SK-N-MC (cell line): ENCODE data around the gene MYO16.
A peak's percentile ranks its signal among the peaks of the same experiment; 100 is the strongest.

Experiments
- DNase-seq: peaks from one replicate; pipeline ENCODE4 v3.0.0-alpha.2; 2011; ENCODE audit warnings: low read depth, low spot score
- H3K27ac ChIP-seq: fragments of 200-600 bp; sonication (generic); 2 replicates; pipeline ENCODE4 v1.5.1; 2016; ENCODE audit warnings: mixed run types
- H3K36me3 ChIP-seq: fragments of 200-600 bp; sonication (generic); 2 replicates; pipeline ENCODE4 v1.6.1; 2017; ENCODE audit warnings: antibody characterized with exemption, low read length, mixed read lengths; ENCODE audit not compliant: insufficient read depth
- H3K4me3 ChIP-seq: fragments of 200-600 bp; sonication (generic); 2 replicates; pipeline ENCODE4 v1.5.1; 2016
- H3K9ac ChIP-seq: fragments of 200-600 bp; sonication (generic); 2 replicates; pipeline ENCODE4 v1.8.0; 2017; ENCODE audit warnings: mixed run types, mixed read lengths; ENCODE audit not compliant: insufficient read length
- H3K9me3 ChIP-seq: fragments of 200-600 bp; sonication (generic); 2 replicates; pipeline ENCODE4 v1.6.1; 2017; ENCODE audit warnings: low read depth, mild to moderate bottlenecking, antibody characterized with exemption, low read length, moderate library complexity, mixed read lengths
- EZH2 ChIP-seq: fragments of 200-600 bp; sonication (generic); IDR thresholded peaks from one replicate; pipeline ENCODE4 v1.6.1; 2017; ENCODE audit warnings: antibody characterized with exemption
- FOXP2 ChIP-seq: optimal IDR thresholded peaks from 2 replicates; pipeline ENCODE3; 2011; ENCODE audit warnings: mild to moderate bottlenecking, moderate library complexity; ENCODE audit not compliant: insufficient read depth; ENCODE audit errors: extremely low read length, control extremely low read depth
- POLR2AphosphoS5 ChIP-seq: IDR thresholded peaks from 2 replicates; pipeline ENCODE4 v1.6.1; 2012; ENCODE audit warnings: mild to moderate bottlenecking, low read depth, low read length, borderline replicate concordance

Gene MYO16

DNA sequence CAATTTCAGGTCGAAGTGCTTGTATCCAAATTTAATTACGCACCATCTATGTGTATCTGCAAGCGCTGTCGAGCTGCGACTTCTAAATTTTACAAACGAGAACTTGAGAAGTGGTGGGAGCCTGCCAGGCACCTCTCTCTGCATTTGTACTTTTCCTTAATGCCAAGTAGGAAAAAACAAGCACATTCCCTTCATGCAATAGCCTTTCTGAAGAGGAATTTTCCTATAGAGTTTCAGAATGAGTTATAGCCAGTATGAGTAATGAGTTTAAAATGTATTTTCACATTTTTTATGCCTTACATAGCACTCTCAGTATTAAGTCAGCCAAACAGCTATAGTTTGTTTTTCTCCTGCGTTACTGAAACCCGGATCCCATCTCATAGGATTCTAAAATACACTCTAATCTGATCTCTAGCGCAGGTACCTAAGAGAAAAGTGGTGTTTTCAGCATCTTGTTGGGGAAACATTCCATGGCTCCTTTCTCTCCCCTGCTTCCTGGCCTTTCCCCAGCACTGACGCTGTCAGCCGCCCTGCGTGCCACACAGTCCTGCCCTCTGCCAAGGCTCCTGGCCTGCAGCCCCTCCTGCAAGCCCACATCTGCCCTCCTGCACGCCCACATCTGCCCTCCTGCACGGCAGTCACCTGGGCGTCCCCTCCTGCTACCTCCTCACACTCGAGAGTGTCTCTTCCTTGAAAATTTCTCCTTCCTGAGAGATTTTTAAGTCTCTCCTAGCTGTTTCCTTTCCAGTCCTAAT, 526.9 kb downstream of the MYO16 start:
- Histone ChIP-seq H3K27ac (peak overlapping the region; percentile 85), H3K9ac (peak overlapping the region; percentile 49), H3K9me3 (no peaks in the 10 kb centered on the region), H3K4me3 (peak overlapping the region; percentile 21; the same call in 1 of the 2 replicates), H3K36me3 (no peaks in the 10 kb centered on the region)
- DNase-seq = no peak
- TF ChIP-seq POLR2AphosphoS5 = no peak
- no peak for TF ChIP-seq FOXP2
- TF ChIP-seq EZH2 = no peak

DNA sequence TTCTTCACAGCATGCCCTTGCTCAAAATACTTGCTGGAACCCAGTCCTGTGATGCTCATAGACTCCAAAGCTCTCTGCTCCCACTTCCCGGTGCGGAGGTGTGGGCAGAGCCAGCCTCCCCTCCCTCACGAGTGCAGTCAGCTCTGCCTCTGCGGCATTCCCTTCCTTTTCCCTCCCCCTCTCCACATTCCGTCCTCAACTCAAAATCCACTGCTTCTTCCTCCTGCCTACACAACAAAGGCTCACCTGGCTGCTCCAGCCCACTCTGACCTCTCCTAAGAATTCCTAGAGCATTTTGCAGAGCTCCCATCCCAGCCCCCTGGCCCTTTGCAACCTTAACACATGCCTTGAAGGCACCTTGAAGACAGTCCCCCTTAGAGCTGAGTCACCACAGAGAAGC, 527.9 kb downstream of the MYO16 start:
- Histone ChIP-seq H3K9me3 (no peaks in the 10 kb centered on the region), H3K4me3 (no peak overlapping the region), H3K27ac (no peak overlapping the region; the same call in 1 of the 2 replicates), H3K9ac (no peak overlapping the region), H3K36me3 (no peaks in the 10 kb centered on the region)
- DNase-seq = no peak
- no peak for TF ChIP-seq EZH2
- TF ChIP-seq POLR2AphosphoS5 = no peak
- no peak for TF ChIP-seq FOXP2

- Histone ChIP-seq H3K9me3 (no peaks in the 10 kb centered on the region), H3K27ac (no peak overlapping the region), H3K36me3 (no peaks in the 10 kb centered on the region), H3K9ac (no peak overlapping the region), H3K4me3 (no peak overlapping the region)
- no peak for TF ChIP-seq EZH2
- TF ChIP-seq FOXP2 = no peak
- TF ChIP-seq POLR2AphosphoS5 = no peak
- no peak for DNase-seq
Observed at GRCh38 chr13:109158383-109158782, 529.0 kb downstream of the MYO16 start.

DNA sequence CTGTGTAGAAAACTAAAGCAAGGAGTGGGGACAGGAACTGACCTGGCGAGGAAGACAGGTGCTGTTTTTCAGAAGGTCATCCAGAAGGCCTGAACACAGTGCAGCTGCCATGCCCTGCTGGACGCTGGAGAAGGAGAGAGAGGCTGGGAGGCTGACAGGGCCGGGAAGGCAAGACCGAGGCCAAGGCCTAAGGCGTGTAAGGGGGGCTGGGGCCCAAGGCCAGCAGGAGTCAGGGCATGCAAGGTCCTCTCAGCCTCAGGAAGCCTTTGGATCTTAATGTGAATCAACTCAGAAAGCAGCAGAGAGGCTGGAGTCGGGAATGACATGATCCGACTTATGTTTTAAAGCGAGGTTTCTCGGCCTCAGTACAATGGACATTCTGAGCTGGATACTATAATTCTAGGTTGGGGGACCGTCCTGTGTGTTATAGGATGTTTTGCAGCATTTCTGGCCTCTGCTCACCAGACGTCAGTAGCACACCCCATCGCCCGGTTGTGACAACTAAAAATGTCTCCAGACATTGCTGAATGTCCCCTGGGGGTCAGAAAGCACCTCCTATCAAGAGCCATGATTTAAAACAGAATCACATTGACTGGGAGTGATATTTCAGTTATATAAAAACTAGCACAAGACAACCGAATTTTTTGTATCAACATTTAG, 530.4 kb downstream of the MYO16 start:
- DNase-seq = no peak
- Histone ChIP-seq H3K9ac (no peak overlapping the region), H3K9me3 (no peaks in the 10 kb centered on the region), H3K27ac (no peak overlapping the region), H3K4me3 (no peak overlapping the region), H3K36me3 (no peaks in the 10 kb centered on the region)
- no peak for TF ChIP-seq POLR2AphosphoS5
- TF ChIP-seq FOXP2 = no peak
- no peak for TF ChIP-seq EZH2

- TF ChIP-seq FOXP2 = no peak
- TF ChIP-seq POLR2AphosphoS5 = no peak
- TF ChIP-seq EZH2 = no peak
- no peak overlapping the region for H3K9ac ChIP-seq
- no peaks in the 10 kb centered on the region for H3K9me3 ChIP-seq
- no peak for DNase-seq
- no peak overlapping the region for H3K27ac ChIP-seq
- H3K36me3 ChIP-seq = no peaks in the 10 kb centered on the region
- H3K4me3 ChIP-seq = no peak overlapping the region
Observed at GRCh38 chr13:109160357-109160756, 530.9 kb downstream of the MYO16 start.

DNA sequence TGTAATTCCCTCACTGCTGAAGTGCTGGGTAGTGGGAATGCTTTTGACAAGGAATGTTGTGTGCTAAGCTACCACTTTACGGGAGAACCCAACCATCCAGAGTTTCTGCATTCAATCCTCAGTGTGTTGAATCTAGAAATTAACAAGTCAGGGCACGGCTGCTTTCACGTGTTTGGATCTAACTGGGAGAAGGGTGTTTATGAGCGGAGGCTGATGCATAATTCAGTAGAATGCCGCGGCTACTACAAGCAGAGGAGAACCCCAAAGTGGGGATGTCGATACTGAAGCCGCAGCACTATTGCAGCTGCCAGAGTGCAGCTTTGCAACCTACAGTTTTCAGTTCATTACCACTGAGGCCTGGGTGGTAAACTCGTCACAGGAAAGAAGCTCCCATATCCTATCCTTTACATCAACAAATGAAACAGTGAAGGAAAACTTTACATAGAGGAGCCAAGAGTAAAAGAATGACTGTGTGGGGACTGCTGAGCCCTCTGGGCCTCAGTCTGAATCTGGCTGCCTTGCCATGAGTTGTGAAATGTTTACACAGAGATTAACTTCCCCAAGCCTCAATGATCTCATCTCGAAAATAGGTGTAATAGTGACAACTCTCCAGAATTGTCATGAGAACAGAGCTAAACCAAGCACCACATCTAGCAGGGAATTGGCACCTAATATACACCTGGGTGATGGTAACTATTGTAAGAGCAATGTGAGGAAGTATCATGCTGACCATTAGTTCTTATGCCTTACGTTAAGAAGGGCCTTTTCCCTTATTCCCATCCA, 531.7 kb downstream of the MYO16 start:
- no peak overlapping the region for H3K27ac ChIP-seq
- no peaks in the 10 kb centered on the region for H3K36me3 ChIP-seq
- no peak for DNase-seq
- H3K9me3 ChIP-seq = no peaks in the 10 kb centered on the region
- no peak overlapping the region for H3K9ac ChIP-seq
- no peak overlapping the region for H3K4me3 ChIP-seq
- no peak for TF ChIP-seq EZH2
- no peak for TF ChIP-seq FOXP2
- no peak for TF ChIP-seq POLR2AphosphoS5

DNA sequence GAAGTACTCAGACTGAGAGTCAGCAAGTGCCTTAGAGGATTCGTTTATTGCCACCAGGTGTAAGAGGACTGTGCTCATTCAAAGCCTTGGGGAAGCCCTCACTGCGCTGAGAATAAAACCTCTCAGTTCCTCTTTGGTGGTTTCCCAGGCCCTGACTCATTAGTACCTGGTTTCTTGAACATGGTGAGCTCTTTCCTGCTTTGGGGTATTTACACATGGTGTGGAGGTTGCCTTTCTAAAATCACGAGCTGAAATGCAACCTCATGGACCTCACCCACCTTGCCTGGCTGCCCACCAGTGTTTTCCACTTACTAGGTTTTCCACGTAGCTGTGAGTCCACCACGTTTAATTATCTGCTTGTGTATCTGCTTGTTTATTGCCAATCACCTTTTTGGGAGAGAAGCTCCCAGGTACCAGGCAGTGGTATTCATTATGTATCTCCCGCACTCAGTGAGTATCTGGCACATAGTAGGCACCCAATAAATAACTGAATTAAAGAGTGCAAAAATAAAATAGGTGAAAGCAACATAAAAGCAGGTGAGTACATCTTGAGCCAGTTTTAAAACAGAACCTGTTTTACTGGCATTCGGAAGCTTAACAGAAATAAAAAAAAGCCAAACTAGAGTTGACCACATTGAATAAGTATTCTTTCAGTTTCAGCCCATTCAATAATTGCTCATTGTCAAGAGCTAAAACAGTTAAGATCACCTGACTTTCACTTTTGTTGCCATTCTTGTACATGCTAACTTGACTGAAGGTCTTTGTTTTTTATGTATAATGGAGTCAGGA, 533.0 kb downstream of the MYO16 start:
- TF ChIP-seq EZH2 (no peak), FOXP2 (no peak), POLR2AphosphoS5 (no peak)
- no peaks in the 10 kb centered on the region for H3K9me3 ChIP-seq
- H3K36me3 ChIP-seq = no peaks in the 10 kb centered on the region
- no peak for DNase-seq
- H3K4me3 ChIP-seq = no peak overlapping the region
- no peak overlapping the region for H3K27ac ChIP-seq
- no peak overlapping the region for H3K9ac ChIP-seq

DNA sequence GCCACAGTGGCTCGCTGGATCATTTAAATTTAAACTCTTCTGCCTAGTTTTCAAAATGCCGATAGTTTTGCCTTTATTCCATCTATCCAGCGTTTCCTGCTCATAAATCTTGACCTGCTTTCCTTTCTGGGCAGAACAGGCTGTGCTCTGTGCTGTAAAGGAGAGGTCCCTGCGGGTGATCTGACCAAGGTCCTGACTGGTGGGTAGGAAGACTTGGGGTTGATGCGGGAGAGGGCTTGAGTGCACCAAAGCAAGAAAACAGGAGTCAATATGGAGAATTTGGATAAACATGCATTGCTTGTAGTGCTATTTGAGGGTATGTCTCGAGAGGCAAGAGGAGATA, 533.6 kb downstream of the MYO16 start:
- DNase-seq = no peak
- Histone ChIP-seq H3K9me3 (no peaks in the 10 kb centered on the region), H3K4me3 (no peak overlapping the region), H3K27ac (no peak overlapping the region), H3K9ac (no peak overlapping the region), H3K36me3 (no peaks in the 10 kb centered on the region)
- TF ChIP-seq EZH2 = no peak
- no peak for TF ChIP-seq POLR2AphosphoS5
- TF ChIP-seq FOXP2 = no peak

DNA sequence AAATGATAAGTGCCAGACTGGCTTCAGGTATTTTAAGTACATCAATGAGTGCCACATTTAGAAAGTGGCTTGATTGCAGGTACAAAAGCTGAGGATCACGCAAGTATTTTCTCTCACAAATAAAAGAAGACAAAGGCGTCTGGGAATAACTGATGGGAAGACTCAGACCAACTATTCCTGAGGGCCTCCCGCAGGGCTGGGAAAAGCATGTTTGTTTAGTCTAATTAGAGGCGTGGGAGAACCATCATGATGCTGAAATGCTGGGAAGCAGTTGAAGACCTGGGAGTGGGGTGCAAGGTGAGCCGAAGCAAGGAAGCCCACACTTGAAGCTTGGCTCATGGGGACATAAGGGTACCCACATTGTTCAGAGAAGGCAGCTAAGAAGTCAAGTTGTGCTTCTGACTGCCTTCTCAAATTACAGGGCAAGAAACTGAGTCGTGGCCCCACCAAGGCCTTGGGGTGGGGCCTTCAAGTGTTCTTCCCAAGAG, 536.0 kb downstream of the MYO16 start:
- DNase-seq = no peak
- Histone ChIP-seq H3K36me3 (no peaks in the 10 kb centered on the region), H3K9ac (no peak overlapping the region), H3K27ac (no peak overlapping the region), H3K9me3 (no peaks in the 10 kb centered on the region), H3K4me3 (no peak overlapping the region)
- TF ChIP-seq EZH2 (no peak), FOXP2 (no peak), POLR2AphosphoS5 (no peak)
